Esophagus mucosa (tissue), 1 donor: Measurements from ENCODE around the gene CDYL. TPM values are rescaled to one million over a fixed set of nuclear protein-coding genes. Genes with fewer than 3 reads are reported as not detected.
A peak's percentile ranks its signal among the peaks of the same experiment; 100 is the strongest.
"Not testable (repeated sequence)": the region's sequence is repeated elsewhere in the genome, so short reads cannot be mapped to it uniquely, and the experiment has no call there.

Experiments used
- ATAC-seq: fragments of 200-7000 bp; cut with Tn5 transposase; one replicate; pipeline ENCODE4 v1.9.1; 2020
- total RNA-seq: library from RNA; stranded (reverse); gene quantifications from one replicate; pipeline ENCODE4 v1.2.4, GENCODE V29; 2023
- donor health status: DM: yes; HTN: yes; CAD: no.

CDYL gene
- total RNA-seq, 1 donor from 2014 or later: 31.0 TPM

DNA sequence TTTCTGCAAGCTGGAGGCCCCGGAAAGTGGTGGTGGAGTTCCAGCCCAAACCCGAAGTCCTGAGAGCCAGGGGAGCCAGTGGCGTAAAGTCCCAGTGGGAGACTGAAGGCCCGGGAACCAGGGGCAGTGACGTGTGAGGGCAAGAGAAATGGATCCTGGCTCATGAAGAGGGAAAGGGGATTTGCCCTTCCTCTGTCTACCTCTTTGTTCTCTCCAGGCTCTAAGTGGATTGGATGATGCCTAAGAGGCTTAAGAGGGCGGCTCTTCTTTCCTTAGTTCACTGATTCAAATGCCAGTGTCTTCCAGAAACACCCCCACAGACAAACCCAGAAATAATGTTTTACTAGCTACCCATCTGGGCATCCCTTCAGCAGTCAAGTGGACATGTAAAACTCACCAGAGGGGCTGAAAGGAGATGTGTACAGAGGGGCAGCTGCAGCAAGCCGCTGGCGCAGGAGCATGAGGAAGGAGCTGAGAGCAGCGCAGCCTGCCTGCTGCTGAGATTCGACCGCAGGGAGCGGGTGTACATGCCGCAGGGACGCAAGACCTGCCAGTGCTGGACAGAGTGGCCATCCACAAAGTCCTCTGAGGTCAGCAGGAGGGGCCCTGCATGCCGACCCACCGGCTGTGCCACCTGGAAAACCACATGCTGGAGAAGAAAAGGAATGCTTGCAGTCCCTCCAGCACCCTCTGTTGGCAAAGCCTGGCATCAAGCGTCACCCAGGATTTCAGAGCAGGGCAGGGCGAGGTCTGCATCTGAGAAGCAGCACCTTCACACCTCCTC lies 29.5 kb downstream of the CDYL start:
- ATAC-seq: peak; percentile 61

DNA sequence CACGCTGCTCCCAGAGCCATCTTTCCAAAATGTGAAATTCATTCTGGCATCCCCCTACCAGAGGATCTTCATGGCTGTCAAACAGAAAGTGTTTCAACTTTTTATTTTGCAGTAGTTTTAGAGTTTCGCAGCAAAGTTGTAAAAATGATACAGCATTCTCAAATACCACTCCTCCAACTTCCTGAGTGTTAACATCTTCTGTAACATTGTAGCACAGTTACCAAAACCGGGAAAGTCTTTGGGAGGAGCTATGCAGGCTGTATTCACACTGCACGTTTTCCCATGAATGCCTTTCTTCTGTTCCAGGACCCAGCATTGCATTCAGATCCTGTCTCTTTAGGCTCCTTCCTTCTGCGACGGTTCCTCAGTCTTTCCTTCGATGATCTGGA lies 30.1 kb downstream of the CDYL start:
- no peak for ATAC-seq

DNA sequence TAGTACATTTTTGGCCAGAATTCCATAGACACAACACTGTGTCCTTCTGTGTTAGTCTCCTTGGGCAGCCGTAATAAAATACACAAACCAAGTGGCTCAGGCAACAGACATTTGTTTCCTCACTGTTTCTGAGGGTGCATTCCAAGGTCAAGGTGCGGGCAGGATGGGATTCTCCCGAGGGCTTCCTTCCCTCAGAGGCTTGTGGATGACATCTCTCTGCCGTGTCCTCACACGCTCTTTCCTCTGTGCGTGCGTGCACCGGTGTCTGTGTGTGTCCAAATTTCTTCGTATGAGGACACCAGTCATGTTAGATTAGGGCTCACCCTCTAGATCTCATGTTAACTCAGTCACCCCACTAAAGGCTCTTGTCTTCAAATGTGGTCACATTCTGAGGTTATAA lies 30.6 kb downstream of the CDYL start:
- peak; percentile 29 for ATAC-seq

GRCh38 chr6:4808396-4808795 lies 32.2 kb downstream of the CDYL start:
- ATAC-seq: no peak

GRCh38 chr6:4809999-4810918 lies 34.1 kb downstream of the CDYL start:
- peak; percentile 71 for ATAC-seq

DNA sequence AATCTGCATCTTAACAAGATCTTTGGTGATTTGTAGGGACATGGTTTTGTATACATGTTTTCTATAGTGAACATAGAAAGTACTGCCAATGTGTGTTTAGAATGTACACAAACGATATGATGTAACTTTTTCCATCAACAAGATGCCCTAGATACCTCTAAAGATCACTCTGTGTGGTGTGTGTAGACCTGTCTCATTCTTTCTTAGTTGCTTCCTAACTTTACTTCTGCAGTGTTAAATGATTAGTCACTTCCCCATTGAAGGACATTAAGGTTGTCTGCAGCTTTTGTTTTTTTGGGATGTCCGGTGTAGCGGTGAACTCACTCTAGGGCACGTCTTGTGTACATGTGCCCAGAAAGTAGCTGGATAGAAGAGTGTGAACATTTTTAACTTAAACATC lies 35.9 kb downstream of the CDYL start:
- peak; percentile 25 for ATAC-seq

- ATAC-seq: no peak
These were observed 36.9 kb downstream of the CDYL start for GRCh38 chr6:4813055-4813454.

GRCh38 chr6:4814212-4814611 lies 38.0 kb downstream of the CDYL start:
- no peak for ATAC-seq

- ATAC-seq: no peak
These were observed 38.8 kb downstream of the CDYL start for GRCh38 chr6:4814987-4815386.

DNA sequence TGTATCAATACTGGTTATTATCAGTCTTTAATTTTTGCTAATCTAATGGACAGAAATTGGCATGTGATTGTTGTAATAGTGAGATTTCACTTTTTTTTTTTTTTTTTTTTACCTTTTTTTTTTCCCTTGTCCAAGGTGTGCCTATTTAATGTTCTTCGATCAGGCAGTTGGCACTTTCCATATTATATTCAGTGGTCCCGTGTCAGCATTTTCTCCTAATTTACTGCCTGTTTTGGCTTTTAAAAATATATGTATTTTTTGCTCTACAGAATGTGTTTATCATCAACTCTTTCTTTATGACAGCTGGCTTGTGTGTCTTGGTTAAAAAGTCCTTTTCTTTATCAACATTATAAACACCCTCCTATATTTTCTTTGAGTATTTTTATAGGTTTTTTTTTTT lies 39.4 kb downstream of the CDYL start:
- ATAC-seq: no peak

- no peak for ATAC-seq
These were observed 40.7 kb downstream of the CDYL start for GRCh38 chr6:4816904-4817303.

DNA sequence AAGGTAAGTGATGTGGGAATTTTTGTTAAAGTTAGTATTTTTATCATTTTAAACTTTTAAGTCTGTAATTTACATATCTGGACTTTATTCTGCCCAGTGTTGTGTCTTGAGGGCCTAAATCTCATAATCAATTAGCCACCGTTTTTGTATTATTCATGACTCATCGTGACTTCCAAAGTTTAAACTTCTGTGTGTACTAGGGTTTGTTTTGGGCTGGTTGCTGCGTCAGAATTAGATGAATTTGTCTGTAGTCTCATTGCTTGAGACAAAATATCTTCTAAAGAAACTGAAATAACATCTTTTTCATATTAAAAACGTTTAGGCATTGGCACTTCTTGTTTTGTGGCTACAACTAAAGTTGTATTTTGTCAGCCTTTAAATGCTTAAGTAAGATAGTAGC lies 41.3 kb downstream of the CDYL start:
- no peak for ATAC-seq

- no peak for ATAC-seq
These were observed 42.2 kb downstream of the CDYL start for GRCh38 chr6:4818272-4818938.

GRCh38 chr6:4819706-4820283 lies 43.6 kb downstream of the CDYL start:
- no peak for ATAC-seq

DNA sequence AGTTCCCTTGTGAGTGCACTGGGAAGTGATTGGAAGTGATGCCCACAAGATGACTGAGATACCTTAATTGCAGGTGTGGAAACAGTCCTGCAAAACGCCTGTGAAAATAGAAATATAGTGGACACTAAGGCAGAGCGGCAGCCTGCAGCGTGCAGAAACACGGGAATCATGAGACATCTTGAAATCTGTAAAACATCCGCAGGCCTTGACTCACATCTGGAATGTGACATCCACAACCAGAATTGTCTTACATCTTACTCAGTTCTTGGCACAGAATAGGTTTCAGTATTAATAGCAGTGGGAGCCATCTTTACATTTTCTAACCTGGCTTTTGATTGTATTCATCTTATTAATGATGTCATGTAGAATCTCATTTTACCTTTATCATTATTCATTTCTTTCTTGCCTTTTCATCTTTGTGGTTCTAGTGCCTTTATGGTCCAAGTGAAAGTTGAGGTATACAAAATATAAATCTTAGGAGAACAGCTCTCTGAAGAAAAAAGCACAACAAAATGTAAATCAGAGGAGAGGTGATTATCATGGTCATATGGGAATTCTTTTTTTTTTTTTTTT lies 44.6 kb downstream of the CDYL start:
- peak; percentile 26 for ATAC-seq

- ATAC-seq: no peak
These were observed 46.3 kb downstream of the CDYL start for GRCh38 chr6:4822476-4822875.

- no peak for ATAC-seq
These were observed 52.0 kb downstream of the CDYL start for GRCh38 chr6:4828187-4828698.

GRCh38 chr6:4829089-4829488 lies 52.9 kb downstream of the CDYL start:
- no peak for ATAC-seq

- not testable (repeated sequence) for ATAC-seq
These were observed 59.3 kb downstream of the CDYL start for GRCh38 chr6:4835540-4835939.

- no peak for ATAC-seq
These were observed 64.0 kb downstream of the CDYL start for GRCh38 chr6:4840169-4840568.

DNA sequence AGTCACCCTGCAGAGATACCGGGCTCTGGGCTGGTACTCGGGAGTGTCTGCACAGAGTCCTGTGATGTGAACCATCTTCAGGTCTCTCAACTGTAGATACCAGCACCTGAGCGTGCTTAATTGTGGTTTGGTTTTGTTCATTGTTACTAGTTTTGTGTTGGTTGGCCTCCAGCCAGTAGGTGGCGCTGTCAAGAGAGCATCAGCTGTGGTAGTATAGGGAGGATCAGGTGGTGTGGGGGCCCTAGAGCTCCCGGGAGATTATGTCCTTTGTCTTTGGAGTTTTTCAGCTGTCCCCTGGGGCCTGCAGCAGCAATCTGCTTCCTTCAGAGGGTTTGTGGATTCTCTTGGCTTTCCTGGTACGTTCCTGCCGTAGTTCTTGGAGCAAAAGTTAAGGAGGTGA lies 67.9 kb downstream of the CDYL start:
- no peak for ATAC-seq

GRCh38 chr6:4846387-4846786 lies 70.2 kb downstream of the CDYL start:
- no peak for ATAC-seq
